GM19438 (cell line): ENCODE data around the gene DIAPH2.
A peak's percentile ranks its signal among the peaks of the same experiment; 100 is the strongest.

Source experiments
- ATAC-seq: cut with Tn5 transposase; IDR thresholded peaks from one replicate; pipeline ENCODE4 v1.9.1; 2021; ENCODE audit warnings: low read depth; ENCODE audit not compliant: unreplicated experiment

DIAPH2 gene

DNA sequence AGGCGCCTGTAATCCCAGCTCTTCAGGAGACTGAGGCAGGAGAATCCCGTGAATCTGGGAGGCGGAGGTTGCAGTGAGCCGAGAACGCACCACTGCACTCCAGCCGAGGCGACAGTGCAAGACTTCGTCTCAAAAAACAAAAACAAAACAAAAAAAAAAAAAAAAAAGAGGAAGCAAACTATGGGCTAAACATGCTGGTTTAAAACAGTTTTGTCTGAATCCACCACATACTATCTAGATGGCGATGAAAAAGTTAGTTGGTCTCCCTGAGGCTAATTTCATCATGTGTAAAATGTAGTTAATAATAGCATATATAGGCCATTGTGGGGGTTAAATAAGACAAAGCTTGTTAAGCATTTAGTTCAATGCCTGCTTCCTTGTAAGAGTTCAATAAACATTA is 650.2 kb downstream of the DIAPH2 start:
- ATAC-seq = no peak

DNA sequence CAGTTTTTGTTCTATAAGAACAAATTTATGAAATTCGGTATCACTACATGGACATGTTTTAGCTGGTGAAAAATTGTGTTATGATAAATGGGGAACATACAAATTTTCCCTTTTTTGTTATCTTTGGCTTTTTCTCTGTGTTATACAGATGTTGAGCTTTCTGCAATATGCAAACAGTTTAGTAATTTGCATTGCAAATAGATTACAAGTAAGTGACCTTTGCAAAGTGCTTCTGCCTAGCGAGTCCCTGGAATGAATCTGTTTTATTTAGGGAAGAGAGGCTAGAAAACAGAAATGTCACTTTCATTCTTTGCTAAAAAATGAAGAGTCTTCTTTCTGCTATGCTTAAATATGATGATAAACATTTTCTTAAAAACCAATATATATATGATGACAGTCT is 660.1 kb downstream of the DIAPH2 start:
- ATAC-seq = no peak

DNA sequence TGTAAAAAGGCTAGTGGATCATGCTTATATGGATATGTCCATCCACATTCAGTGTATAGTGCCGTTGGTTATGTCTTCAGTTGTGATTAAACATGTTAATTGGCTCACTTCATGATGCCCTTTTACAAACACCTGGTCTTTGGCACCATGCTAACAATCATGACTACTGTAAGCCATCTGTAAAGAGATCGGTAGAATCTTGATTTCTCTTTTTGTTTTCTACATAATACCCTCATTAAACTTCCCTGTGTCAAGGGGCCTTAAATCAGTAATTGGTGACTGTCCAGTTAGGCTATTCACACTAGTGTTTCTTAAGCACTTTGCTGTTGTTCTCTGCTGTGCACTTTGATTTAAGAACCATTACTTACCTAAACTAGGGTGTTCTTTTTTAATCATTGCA is 674.3 kb downstream of the DIAPH2 start:
- no peak for ATAC-seq

DNA sequence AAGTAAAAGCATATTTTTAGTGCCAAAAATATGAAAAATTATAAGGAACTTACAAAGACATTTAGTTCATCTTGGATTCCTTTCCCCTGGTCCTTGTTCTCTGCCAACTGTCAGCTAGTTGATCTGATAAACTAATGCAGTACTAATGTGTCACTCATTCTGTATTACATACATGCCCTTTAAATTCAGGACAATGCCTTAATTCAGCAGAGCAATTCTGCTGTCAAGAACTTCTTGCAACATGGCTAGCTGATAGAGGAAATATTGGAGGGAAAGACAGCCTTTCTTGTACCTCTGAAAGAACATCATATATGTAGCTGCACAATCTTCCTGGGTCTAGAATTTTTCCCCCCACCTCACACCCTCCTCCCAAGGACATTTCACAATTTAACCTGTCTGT is 679.2 kb downstream of the DIAPH2 start:
- ATAC-seq = no peak

DNA sequence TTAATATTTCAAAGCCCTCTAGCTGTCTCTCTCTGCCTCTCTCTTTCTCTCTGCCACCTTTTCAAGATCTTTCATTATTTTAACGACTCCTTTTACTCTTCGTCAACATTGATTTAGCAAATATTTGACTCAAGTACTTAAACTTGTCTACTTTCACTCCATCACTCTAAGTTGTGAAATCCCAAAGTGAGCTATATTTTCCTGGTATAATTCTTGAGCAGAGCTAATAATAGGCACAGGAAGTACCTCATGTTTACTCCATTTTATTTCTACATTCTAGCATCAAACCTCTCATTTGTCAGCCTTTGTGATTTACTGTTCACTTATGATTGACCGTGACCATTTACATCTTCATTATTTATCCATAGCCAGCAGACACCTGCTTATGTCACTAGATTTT is 681.6 kb downstream of the DIAPH2 start:
- ATAC-seq = no peak

DNA sequence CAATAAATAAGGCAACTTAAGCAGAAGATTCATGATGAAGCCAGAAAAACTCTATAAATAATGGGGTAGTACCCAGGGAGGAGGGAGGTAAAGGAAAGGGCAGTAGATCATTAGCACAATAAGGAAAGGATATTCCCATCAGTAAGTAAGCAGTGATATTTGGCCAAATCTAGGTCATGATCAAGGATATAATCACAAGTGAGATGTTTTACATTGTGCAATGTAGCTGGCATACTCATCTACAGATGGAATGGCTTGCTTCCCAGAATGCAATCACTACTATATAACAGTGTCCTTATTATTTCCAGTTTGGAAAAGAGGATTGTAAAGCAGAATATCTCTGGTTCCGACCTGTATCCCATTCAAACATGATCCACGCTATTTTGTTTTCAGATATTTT is 682.5 kb downstream of the DIAPH2 start:
- ATAC-seq = no peak

DNA sequence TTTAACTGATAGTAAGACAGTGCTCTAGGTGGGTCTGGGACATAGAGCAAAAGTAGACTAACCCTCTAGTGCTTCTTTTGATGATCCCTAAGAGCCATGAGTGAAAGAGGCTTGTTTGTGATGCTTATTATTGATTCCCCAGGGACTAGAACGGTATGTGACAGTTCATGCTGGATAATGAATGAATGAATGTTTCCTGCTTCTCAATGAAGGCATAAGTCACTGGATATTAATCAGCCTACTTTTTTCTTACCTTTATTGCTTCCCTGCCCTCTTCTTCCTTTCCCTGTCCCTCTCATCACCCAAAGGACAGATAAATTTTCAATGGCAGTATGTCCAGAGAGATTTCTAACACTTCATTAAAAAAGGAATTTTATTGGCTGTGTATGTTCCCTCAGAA is 685.3 kb downstream of the DIAPH2 start:
- ATAC-seq = no peak

DNA sequence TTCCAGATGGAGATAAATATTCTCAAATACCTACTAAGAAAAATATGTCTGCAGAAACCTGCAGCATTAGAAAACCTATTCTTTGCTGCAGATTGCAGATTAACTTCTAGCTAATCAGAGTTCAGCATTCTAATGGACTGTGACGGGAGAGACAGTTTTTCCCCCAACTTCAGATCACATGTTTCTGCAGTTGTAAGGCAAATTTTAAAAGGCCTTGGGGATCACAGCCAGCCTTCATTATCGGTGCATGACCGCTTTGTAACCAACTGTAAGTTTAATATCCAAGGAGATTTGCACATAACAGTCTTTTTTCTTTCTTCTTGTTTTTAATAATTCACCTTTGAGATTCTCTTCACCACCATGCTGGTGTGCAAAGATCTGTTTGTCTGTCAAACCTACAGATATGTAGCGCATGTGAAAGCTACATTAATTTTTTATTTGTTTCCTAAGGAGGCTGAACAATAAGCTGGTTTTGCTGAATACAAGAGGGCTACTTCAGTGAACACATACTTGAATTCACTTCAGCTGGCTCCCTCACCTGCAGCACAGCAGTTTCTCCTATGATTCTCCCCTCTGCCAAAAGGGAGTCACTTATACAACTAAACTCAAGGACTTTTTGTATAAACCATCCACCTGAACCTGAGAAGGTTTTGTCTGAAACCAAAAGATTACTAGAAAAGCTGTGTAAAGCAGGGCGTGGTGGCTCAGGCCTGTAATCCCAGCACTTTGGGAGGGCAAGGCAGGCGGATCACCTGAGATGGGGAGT is 687.5 kb downstream of the DIAPH2 start:
- ATAC-seq = no peak

DNA sequence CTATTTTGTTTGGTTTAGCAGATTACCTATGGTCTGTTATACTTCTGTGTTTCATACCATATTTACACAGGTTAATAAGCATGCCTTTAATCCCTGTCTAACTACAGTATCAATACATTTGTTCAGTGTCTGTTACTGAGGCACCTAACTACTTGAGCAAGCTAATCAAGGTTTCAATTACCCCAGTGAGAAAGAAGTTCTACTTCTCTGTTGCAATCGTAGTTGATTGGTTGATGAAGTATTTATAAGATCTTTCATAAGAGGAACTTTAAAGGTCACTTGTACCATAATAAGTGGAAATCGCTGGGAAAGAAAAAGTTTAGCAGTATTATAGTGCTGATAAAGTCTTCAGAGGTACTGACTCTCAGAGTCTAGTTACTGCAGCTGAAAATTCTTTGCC is 689.6 kb downstream of the DIAPH2 start:
- ATAC-seq = no peak

DNA sequence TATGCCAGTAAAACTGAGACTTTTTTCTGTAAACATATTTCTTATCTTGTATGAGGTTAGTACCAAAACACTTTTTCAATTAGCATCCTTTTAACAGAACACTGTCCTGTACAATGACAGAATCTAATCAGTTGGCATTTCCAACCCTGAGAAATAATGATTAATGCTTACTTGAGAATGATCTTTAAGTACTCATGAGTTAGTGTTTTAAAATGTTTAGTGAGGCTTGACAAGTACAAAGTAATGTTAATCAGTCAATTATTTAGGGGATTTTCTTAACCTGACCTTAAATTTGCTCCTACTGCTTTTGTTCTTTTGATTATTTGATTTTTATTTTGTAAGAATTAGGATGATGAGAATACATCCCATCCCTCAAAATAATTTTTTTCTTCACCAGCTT is 695.6 kb downstream of the DIAPH2 start:
- ATAC-seq = no peak

DNA sequence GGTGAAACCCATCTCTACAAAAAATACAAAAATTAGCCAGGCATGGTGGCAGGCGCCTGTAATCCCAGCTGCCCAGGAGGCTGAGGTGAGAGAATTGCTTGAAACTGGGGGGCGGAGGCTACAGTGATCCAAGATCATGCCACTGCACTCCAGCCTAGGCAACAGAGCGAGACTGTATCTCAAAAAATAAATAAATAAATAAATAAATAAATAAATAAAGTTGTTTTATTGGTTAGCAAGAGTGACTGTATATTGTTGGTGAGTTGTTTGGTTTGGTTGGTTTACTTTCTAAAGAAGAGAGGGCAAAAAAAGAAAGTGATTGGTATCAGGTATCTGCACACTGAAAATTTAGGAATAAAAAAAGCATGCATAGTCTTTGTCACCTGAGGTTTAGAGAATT is 700.0 kb downstream of the DIAPH2 start:
- no peak for ATAC-seq

DNA sequence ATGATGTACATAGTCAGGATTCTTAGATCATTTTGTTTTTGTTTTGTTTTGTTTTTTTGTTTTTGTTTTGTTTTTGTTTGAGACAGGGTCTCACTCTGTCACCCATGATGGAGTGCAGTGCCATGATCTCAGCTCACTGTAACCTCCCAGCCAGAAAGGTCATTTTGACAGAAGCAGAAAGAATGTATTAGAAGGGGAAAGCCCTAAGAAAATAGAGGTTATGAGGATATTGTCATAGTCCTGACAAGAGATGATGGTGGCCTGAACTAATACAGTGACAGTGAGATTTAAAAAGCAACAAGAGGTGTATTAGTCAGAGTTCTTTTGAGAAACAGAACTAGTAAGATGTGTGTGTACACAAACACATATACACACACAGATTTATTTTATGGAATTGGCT is 702.4 kb downstream of the DIAPH2 start:
- ATAC-seq = no peak

DNA sequence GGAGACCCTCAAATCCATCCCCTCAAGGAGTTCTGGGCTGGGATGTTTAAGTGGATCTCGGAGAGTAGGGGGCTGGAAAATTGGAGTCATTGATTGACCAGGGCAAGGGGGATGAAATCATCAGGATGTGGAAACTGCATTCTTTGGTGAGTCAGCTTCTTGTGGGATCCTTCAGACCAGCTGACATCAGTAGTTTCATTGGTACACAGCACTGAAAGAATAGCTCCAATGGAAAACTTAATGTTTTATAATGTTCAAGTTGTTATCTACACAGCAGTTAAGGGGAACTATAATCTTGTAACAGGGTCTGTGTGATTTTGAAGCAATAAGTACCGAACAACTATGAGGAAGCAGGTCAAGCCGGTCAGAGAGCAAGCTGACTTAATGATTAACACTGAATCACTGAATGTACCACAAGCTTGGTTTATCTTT is 705.1 kb downstream of the DIAPH2 start:
- no peak for ATAC-seq

DNA sequence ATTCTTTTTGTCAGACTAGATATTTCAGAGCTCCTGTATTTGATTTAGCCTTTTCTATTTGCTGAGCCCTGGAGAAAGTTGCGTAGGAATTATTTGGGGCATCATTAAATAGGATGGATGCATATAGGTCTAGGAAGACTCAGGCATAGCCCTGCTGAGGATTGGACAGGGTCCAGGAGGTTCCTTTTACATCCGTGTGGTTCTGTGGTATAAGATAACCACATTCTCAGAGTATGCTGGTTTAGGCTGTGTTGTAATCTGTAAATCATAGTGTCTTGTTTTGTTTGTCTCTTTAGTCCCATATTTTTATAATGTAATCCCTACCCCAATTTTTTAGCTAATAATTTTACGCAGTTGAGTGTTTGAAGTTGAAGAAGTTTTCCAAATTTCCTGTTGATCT is 712.7 kb downstream of the DIAPH2 start:
- ATAC-seq = no peak

DNA sequence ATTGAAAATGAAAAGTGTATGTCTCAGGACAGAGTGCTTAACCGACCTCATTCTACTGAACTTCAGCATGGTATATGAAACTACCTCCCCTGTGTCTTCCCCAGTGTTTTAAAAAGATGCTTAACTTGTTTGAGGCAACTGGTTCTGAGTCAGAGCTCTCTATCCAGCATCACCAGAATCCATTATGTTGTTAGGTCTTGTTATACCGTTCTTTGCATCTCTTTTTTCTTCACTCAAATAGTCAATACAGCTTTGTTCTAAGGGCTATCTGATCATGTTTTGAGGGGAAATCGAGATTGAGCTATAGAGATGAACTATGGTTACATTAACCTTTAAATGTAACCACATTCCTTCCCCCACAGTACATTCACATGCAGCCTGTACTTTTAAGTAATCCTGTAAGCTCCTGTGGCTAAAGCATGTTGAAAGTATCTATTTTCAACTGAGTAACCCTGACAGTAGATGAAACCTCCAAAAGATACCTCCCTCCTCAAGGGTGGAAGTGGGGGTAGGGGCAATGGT is 713.4 kb downstream of the DIAPH2 start:
- ATAC-seq = peak; percentile 53

DNA sequence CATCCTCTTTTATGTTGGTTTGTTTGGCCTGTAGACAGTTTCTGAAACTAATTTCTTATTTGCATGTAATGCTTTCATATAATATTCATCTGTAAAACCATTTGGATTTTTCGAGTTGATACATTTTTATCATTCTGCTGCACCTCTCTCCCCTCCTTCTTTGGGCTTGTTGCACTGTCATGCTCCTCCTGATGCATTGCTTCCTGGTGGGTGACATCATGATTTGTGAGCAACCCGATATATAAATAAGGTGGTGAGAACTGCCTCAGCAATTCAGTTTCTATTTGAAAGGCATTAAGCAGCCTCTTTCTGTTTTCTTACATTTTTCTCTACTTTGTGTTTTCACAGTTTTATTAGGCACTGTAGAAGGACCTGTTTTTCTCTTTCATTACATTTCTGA is 714.8 kb downstream of the DIAPH2 start:
- no peak for ATAC-seq

DNA sequence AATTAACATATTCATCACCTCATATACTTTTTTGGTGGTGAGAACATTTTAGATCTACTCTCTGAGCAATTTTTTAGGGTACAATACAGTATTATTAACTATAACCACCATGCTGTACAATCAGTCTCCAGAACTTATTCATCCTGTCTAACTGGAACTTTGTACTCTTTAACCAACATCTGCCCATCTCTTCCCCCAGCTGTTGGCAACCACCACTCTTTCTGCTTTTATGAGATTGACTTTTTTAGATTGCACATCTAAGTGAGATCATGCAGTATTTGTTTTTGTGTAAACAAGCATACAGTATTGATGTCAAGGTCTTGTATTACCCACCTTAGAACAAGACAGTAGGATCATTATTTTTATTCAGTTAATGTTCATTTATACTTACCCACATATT is 715.9 kb downstream of the DIAPH2 start:
- no peak for ATAC-seq

DNA sequence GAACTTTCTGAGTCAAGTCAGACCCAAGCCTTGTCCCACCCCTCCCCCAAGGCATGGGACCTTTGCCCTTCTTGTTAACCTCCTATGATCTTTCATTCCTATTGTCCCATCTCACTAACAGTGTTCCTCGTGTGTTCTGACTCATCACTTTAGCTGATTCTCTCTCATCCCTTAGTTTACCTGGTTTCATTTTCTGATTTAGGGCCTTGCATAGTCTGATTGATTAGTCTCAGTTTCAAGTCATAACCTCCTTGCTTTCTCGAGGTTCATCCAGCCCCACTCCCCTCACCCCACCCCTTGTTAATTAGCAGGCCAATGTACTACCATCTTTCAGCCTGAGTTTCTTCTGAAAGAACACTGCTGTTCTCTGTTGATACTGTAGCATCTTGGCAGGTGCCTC is 716.5 kb downstream of the DIAPH2 start:
- peak; percentile 53 for ATAC-seq

DNA sequence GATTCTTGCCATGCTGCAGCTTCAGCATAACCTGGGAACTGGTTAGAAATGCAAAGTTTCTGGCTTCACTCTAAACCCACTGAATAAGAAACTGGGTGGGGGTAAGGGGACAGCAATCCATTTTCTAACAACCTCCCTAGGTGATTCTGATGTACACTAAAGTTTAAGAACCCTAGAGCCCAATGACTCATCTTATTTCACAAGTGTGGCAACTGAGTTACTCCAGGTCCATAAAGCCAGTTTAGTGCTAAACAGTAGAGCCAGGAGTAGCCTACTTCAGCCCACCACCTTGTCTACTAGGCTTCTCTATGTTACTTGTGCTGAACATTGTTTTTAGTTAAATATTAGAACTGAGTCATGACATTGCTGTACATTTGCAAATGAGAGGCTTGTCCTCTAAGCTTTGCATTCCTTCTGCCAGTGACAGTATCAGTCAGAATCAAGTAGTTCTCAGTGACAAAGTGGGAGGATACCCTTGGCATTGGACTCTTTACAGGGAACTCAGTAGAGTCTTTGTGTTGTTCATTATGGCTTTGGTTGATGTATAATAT is 717.0 kb downstream of the DIAPH2 start:
- ATAC-seq = no peak

DNA sequence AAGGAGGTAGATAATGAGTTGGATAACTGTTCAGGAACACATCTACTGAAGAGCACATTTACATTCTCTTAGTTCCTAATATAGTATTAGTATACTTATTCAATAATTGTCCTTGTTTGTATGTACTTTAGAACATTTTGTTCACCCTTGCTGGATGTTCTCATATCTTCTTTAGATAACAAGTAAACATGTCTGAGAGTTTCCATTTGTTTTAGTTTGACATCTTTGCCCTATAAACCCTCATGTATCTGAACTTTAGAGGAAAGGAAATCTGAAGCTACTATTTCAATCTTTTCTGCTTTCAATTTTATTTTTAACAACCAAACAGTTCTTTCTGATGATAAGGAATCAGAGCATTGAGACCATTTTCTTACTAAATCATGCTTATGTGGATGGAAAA is 717.7 kb downstream of the DIAPH2 start:
- no peak for ATAC-seq

DNA sequence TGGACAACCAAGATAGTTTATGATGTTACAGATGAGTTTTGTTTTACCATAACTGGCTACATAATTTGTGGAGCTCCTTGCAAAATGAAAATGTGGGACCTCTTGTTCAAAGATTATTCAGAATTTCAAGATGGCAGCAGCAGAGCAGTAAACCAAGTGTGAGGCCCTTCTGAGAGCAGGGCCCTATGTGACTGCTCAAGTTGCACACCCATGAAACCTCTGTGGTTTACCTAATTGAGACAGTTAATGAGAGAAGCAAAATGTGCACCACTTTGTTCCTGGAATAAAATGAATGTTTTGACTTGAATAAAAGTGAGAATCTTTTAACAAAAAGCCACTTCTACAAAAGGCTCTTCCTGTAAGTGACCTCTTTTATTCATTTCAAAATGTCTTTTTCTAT is 718.3 kb downstream of the DIAPH2 start:
- ATAC-seq = no peak

DNA sequence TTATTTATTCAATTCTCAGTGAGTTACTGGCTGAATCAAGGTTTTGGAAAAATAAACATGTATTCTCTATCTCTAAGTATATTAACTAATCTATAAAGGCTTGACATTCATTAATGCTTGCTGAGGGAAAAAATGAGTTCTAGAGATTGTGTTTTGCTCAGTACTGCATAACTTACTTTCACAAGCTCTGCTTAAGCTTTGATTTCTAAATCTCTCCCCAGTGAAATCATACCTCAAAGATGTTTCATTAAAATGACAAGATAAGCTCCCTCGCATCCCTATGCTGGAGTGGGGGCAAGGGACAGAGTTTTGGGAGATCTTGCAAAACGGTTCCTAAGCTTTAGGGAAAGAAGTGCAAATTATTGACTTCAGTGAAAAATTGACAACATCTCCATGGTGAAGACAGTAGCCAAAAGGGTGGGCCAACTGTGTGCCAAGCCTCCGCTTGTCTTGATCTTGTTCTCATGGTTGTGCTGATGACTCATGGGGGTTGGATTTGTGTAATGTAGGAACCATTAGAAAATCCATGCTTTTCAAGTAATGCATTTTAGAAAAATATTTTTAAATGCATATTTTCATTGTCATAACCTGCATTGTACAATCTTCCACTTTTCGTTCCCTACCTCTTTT is 720.5 kb downstream of the DIAPH2 start:
- no peak for ATAC-seq
